ENCODE data around the gene LEKR1.

DNA sequence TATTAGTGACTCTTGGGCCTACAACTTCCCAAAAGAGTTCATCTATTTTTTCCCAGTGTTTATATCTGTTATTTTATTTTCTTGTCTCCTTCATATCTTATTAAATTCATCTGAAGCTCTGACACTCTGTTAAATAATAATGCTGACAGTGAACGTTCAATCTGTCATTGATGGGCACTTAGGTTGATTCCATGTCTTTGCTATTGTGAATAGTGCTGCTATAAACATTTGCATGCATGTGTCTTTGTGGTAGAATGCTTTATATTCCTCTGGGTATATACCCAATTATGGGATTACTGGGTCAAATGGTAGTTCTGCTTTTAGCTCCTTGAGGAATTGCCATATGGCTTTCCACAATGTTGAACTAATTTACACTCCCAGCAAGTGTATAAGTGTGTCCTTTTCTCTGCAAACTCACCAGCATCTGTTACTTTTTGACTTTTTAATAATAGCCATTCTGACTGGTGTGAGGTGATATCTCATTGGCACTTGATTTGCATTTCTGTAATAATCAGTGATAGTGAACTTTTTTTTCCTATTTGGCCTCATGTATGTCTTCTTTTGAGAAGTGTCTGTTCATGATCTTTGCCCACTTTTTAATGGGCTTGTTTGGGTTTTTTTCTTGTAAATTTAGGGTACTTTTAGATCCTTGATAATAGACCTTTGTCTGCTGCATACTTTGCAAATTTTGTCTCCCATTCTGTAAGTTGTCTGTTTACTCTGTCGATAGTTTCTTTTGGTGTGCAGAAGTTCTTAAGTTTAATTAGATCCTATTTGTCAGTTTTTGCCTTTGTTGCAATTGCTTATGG, 122.5 kb downstream of the LEKR1 start:
- TF ChIP-seq CTCF (IDR thresholded peaks at IDR 0.05; ENCODE audit: poor library complexity, severe bottlenecking) (no peak), EP300 (conservative IDR thresholded peaks at IDR 0.05; ENCODE audit: poor library complexity, severe bottlenecking) (peak; percentile 98), EZH2 (IDR thresholded peaks at IDR 0.05; ENCODE audit: borderline replicate concordance, insufficient read depth, low read length, poor library complexity, severe bottlenecking) (no peak), REST (IDR thresholded peaks at IDR 0.05; ENCODE audit: borderline replicate concordance) (peak; percentile 50), TAF1 (IDR thresholded peaks at IDR 0.05; ENCODE audit: low read depth) (no peak), RAD21 (conservative IDR thresholded peaks at IDR 0.05) (no peak)

Measured in neural cell (in vitro differentiated cells).